ENCODE measurements around the gene ENOX1.

The ENOX1 gene

DNA sequence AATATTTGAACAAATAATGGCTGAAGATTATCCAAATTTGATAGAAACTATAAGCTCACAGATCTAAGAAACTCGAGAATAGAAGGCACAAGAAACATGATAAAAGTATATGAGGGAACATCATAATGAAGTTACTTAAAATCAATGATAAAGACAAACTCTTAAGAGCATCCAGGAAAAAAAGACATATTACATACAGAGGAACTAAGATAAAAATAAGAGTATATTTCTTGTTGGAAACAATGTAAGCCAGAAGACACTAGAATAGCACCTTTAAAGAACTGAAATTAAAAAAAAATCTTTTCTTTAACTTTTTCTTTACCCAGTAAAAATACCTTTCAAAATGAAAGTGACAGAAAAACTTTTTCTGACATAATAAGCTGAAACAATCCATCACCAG lies 407.0 kb downstream of the ENOX1 start:
- DNase-seq (ENCODE audit: low read depth) = no peak
- no peak overlapping the region for H3K4me3 ChIP-seq (ENCODE audit: low read depth, low read length)
- TF ChIP-seq, protein P1, sequence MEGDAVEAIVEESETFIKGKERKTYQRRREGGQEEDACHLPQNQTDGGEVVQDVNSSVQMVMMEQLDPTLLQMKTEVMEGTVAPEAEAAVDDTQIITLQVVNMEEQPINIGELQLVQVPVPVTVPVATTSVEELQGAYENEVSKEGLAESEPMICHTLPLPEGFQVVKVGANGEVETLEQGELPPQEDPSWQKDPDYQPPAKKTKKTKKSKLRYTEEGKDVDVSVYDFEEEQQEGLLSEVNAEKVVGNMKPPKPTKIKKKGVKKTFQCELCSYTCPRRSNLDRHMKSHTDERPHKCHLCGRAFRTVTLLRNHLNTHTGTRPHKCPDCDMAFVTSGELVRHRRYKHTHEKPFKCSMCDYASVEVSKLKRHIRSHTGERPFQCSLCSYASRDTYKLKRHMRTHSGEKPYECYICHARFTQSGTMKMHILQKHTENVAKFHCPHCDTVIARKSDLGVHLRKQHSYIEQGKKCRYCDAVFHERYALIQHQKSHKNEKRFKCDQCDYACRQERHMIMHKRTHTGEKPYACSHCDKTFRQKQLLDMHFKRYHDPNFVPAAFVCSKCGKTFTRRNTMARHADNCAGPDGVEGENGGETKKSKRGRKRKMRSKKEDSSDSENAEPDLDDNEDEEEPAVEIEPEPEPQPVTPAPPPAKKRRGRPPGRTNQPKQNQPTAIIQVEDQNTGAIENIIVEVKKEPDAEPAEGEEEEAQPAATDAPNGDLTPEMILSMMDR (IDR thresholded peaks at IDR 0.05; ENCODE audit: insufficient read depth, low read depth, low read length, missing control alignments) = no peak

DNA sequence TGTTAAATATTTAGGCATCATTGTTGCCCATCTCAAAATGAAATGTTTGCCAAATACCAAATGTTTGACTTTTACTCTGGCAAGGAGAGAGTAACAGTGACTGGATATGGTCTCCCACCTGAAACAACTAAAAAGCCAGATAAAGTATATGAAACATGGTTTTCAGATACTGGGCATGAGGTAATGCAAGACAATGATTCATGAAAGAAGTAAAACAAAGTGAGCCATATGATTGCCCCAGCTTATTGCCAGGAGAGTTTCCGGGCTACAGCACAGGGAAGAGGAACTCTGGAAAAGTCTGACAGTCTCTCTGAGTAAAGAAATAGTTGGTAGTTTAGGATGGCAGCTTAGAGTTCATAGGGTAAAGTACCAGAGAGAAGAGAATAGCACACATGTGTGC lies 408.8 kb downstream of the ENOX1 start:
- no peak for DNase-seq (ENCODE audit: low read depth)
- TF ChIP-seq, protein P1 (IDR thresholded peaks at IDR 0.05; ENCODE audit: insufficient read depth, low read depth, low read length, missing control alignments) = no peak
- no peak overlapping the region for H3K4me3 ChIP-seq (ENCODE audit: low read depth, low read length)

DNA sequence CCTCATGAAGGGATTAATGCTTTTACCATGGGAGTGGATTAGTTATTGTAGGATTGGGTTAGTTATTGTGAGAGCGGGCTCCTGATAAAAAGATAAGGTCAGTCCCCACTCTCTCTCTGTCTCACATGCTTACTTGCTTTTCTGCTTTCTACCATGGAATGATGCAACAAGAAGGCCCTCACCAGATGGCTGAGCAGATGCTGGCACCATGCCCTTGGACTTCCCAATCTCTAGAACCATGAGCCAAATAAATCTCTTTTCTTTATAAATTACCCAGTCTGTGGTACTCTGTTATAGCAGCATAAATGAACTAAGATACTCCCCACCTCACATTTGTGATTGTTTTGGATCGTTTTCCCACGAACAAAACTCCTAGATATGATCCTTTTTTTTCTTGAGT lies 409.6 kb downstream of the ENOX1 start:
- H3K4me3 ChIP-seq (ENCODE audit: low read depth, low read length) = no peak overlapping the region
- DNase-seq (ENCODE audit: low read depth) = no peak
- TF ChIP-seq, protein P1 (IDR thresholded peaks at IDR 0.05; ENCODE audit: insufficient read depth, low read depth, low read length, missing control alignments) = no peak

DNA sequence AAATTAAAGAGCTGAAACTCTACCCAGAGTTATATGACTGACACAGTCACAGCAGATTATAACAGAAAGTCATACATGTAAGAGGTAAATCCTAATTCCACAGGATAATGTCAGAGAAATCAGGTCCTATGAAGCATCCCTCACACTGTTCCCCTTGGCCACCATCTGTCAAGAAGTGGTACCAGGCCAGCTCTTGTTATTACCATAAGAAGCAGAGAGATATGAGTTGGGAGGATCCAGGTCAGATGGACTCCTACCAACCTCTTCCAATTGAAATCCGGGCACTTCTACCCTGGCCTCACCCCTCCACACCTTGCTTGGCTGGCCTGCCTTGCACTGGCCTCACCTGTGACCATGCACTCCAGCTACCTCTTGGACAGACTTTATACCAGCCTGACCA lies 410.2 kb downstream of the ENOX1 start:
- H3K4me3 ChIP-seq (ENCODE audit: low read depth, low read length) = no peak overlapping the region
- TF ChIP-seq, protein P1 (IDR thresholded peaks at IDR 0.05; ENCODE audit: insufficient read depth, low read depth, low read length, missing control alignments) = no peak
- DNase-seq (ENCODE audit: low read depth) = no peak

DNA sequence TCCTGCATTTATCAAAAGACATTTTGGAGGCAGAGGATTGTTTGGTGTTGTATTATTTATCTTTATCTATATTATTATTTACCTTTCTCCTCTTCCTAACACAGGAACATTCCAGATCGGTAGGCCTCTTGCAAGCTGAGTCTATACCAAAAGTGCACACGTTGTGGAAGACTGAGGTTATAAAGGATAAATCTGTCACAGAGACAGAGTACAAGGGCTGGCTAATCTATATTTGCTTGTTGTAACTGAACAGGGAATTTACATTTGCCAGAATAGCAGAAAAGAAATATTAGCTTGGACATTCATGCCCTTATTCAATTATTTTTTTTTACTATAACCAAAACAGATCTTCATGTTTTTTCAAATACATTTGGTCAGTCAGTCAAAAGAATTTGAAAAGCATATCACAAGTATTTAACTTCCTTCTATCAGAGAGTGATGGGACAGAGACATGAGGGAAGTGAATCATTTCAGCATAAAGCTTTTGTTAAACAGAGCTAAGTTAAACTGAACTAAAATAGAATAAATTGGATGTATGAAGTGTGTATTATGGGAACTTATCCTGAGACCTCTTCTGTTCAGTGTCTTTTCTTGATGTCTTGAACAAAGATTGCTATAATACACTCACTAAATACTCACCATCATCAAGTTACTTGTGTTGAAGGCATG lies 410.8 kb downstream of the ENOX1 start:
- H3K4me3 ChIP-seq (ENCODE audit: low read depth, low read length) = no peak overlapping the region
- TF ChIP-seq, protein P1 (IDR thresholded peaks at IDR 0.05; ENCODE audit: insufficient read depth, low read depth, low read length, missing control alignments) = no peak
- DNase-seq (ENCODE audit: low read depth) = no peak

DNA sequence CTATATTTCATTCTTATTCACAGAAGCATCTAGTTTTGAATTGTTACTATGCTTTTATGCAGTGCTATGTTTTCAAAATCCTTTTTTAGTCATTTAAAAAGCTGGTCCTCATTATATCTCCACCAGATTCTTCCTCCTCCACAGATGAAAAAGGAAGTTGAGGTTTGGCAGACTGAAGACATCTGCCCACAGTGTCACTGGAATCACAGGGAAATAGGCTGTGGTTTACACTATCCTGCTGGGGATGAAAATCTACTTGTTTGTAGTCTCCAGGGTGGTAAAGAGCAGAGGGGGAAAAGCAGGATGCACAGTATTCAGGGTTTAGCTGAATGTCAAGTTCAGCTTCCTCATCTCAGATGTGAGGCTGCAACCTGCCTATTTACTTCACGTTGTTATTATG lies 412.2 kb downstream of the ENOX1 start:
- H3K4me3 ChIP-seq (ENCODE audit: low read depth, low read length) = no peak overlapping the region
- TF ChIP-seq, protein P1 (IDR thresholded peaks at IDR 0.05; ENCODE audit: insufficient read depth, low read depth, low read length, missing control alignments) = no peak
- DNase-seq (ENCODE audit: low read depth) = no peak

DNA sequence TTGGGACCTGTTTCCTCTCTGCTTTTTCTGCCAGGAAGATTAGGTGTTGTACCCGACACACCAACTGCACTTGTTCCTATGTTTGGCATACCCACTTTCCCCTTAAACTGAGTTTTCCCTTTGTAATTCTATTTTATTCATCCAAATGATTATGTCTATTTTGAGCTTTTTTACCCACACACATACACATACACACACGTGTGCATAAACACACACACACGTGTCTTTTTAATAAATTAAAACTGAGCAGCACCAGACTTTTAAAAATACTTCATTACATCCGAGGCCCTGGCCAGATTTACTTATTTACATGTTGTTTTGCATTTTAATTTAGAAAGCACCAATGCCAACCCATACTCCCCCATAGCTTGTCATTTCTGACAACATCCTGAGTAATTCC lies 413.4 kb downstream of the ENOX1 start:
- DNase-seq (ENCODE audit: low read depth) = no peak
- TF ChIP-seq, protein P1 (IDR thresholded peaks at IDR 0.05; ENCODE audit: insufficient read depth, low read depth, low read length, missing control alignments) = no peak
- no peak overlapping the region for H3K4me3 ChIP-seq (ENCODE audit: low read depth, low read length)
